Gastrocnemius medialis (tissue), 4 donors: ENCODE results near the gene EFHD2. TPM values are rescaled to one million over a fixed set of nuclear protein-coding genes. Genes with fewer than 3 reads are reported as not detected.
A peak's percentile ranks its signal among the peaks of the same experiment; 100 is the strongest.

ENCODE experiments used
- ATAC-seq, 2 donors: fragments of 150-250 bp; one replicate each; pipeline ENCODE4 v1.9.1; 2016
- DNase-seq, 2 donors: peaks; one replicate each; pipeline ENCODE4 v3.0.0-alpha.2; 2019
- H3K27ac ChIP-seq, 4 donors: fragments of 200-600 bp; sonication (generic); 1 replicate in 1 of 4; 2 replicates in 3 of 4; pipeline ENCODE4 v1.5.1; 2016 to 2018; ENCODE audit warnings: mild to moderate bottlenecking in 2 of 4, moderate library complexity in 1 of 4
- H3K27me3 ChIP-seq, 3 donors: fragments of 200-600 bp; sonication (generic) in 2 of 3; 1 replicate in 1 of 3; 2 replicates in 2 of 3; pipeline versions ENCODE4 v1.5.1 to v1.6.0; 2016 to 2019; ENCODE audit warnings: mild to moderate bottlenecking in 1 of 3, moderate library complexity in 1 of 3
- H3K36me3 ChIP-seq, 2 donors: fragments of 200-600 bp; sonication (generic) in 1 of 2; one replicate each; pipeline ENCODE4 v1.5.1; 2017 to 2018
- H3K4me1 ChIP-seq, 2 donors: fragments of 200-600 bp; sonication (generic) in 1 of 2; one replicate each; pipeline ENCODE4 v1.5.1; 2016 to 2017; ENCODE audit warnings: mild to moderate bottlenecking in 2 of 2
- H3K4me3 ChIP-seq, 4 donors: fragments of 200-600 bp; sonication (generic) in 3 of 4; 1 replicate in 1 of 4; 2 replicates in 3 of 4; pipeline ENCODE4 v1.5.1; 2016 to 2019; ENCODE audit warnings: mild to moderate bottlenecking in 2 of 4
- H3K9me3 ChIP-seq, 3 donors: fragments of 200-600 bp; sonication (generic) in 2 of 3; 1 replicate in 1 of 3; 2 replicates in 2 of 3; pipeline ENCODE4 v1.5.1; 2016 to 2019
- POLR2A ChIP-seq, 2 donors: fragments of 450-650 bp; IDR thresholded peaks; one replicate each; pipeline ENCODE4 v1.6.1; 2017; ENCODE audit warnings: antibody characterized with exemption in 2 of 2, mild to moderate bottlenecking in 2 of 2, moderate library complexity in 2 of 2
- in situ Hi-C, 4 donors: fragments of 200-750 bp; cut with MboI; loops; one replicate each; pipeline versions ENCODE4 v1.15.0 to v1.8.0; 2017; ENCODE audit warnings: low sequenced_read_pairs in 4 of 4
- intact Hi-C: fragments of 100-400 bp; cut with DNase I; formaldehyde crosslinking; loops from one replicate; pipeline ENCODE4 v1.15.1; 2023; ENCODE audit warnings: low total_unique reads
- total RNA-seq, 4 donors: library from RNA; depleted of rRNA; stranded (reverse); fragments of >200 nt; gene quantifications; one replicate each; pipeline versions ENCODE4 v1.1.0 to v1.2.3, GENCODE V29; 2016
- TF ChIP-seq, protein P1 (sequence below), 5 experiments: fragments of 450-650 bp in 3 of 5; fragments of 200-600 bp in 2 of 5; sonication (generic) in 2 of 5; IDR thresholded peaks in 4 of 5; conservative IDR thresholded peaks in 1 of 5; 1 replicate in 4 of 5; 2 replicates in 1 of 5; pipeline ENCODE4 v1.5.1; 2016 to 2019; ENCODE audit warnings: antibody characterized with exemption in 5 of 5, mild to moderate bottlenecking in 3 of 5, moderate library complexity in 3 of 5

EFHD2 gene
- total RNA-seq, 4 donors from 2014 or later = 2.9 to 8.1 (median 5.3) TPM

DNA sequence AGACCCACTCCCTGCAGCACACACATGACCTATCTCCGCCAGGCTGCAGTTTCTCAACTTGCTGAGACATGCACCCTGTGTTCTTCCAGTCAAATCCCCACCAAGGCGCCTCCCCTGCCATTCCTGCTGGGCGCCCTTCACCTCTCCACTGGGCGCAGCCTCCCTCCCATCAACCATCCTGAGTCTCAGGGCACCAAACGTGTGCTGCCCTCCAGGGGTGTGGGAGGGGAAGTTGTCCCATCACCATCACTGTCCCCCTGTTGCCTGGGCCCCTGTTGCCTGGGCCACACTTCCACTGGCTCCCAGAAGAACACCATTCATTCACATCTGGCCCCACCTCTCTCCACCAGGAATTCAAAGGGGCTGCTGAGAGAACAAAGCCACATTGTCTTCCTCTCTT, 44.9 kb upstream of the EFHD2 start:
- in situ Hi-C loops = no loop called here
- H3K27ac ChIP-seq = no peak overlapping the region
- H3K4me1 ChIP-seq = no peaks in the 10 kb centered on the region
- no peak for DNase-seq
- TF ChIP-seq POLR2A (IDR thresholded peaks at IDR 0.05) = no peak
- TF ChIP-seq, protein P1, sequence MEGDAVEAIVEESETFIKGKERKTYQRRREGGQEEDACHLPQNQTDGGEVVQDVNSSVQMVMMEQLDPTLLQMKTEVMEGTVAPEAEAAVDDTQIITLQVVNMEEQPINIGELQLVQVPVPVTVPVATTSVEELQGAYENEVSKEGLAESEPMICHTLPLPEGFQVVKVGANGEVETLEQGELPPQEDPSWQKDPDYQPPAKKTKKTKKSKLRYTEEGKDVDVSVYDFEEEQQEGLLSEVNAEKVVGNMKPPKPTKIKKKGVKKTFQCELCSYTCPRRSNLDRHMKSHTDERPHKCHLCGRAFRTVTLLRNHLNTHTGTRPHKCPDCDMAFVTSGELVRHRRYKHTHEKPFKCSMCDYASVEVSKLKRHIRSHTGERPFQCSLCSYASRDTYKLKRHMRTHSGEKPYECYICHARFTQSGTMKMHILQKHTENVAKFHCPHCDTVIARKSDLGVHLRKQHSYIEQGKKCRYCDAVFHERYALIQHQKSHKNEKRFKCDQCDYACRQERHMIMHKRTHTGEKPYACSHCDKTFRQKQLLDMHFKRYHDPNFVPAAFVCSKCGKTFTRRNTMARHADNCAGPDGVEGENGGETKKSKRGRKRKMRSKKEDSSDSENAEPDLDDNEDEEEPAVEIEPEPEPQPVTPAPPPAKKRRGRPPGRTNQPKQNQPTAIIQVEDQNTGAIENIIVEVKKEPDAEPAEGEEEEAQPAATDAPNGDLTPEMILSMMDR (IDR thresholded peaks at IDR 0.05 in 4 of 5, conservative IDR thresholded peaks at IDR 0.05 in 1 of 5) = no peak
- no peak overlapping the region for H3K4me3 ChIP-seq
- intact Hi-C loops = no loop called here
- peaks cover 0 to 3% (median 0%) of the 10 kb centered on the region in 3 donors for H3K27me3 ChIP-seq
- H3K9me3 ChIP-seq = no peaks in the 10 kb centered on the region
- H3K36me3 ChIP-seq = no peaks in the 10 kb centered on the region
- no peak for ATAC-seq

GRCh38 chr1:15368888-15369287, 40.8 kb upstream of the EFHD2 start:
- H3K9me3 ChIP-seq = no peaks in the 10 kb centered on the region
- no peak overlapping the region for H3K4me3 ChIP-seq
- H3K27me3 ChIP-seq = peaks cover 0 to 3% (median 0%) of the 10 kb centered on the region in 3 donors
- in situ Hi-C loops = no loop called here
- no peak overlapping the region for H3K27ac ChIP-seq
- ATAC-seq (no peak), DNase-seq (no peak)
- no peak for TF ChIP-seq POLR2A (IDR thresholded peaks at IDR 0.05)
- TF ChIP-seq, protein P1 (IDR thresholded peaks at IDR 0.05 in 4 of 5, conservative IDR thresholded peaks at IDR 0.05 in 1 of 5) = no peak
- H3K4me1 ChIP-seq = peaks cover 0 to 3% of the 10 kb centered on the region in 2 donors
- no peaks in the 10 kb centered on the region for H3K36me3 ChIP-seq
- intact Hi-C loops = no loop called here

DNA sequence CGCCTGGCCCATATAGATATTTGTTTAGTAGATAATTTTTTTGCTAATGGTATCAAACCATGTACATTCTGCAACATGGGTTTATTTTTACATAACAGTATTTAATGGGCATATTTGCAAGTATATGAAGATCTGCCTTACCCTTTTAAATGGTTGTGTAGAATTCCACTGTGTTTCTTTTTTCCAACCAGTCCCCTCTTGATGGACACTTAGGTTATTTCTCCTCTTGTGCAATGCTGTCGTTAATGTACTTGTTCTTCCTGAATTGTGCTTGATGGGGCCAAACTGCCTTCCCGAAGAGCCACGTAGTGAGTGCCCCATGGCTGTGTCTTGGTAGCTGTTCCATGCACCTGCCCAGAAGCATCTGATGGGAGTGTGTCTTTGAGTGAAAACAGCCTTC, 39.4 kb upstream of the EFHD2 start:
- ATAC-seq = no peak
- TF ChIP-seq, protein P1 (IDR thresholded peaks at IDR 0.05 in 4 of 5, conservative IDR thresholded peaks at IDR 0.05 in 1 of 5) = no peak
- no peak for TF ChIP-seq POLR2A (IDR thresholded peaks at IDR 0.05)
- H3K27me3 ChIP-seq = peaks cover 0 to 3% (median 0%) of the 10 kb centered on the region in 3 donors
- no peak overlapping the region for H3K27ac ChIP-seq
- DNase-seq = no peak
- intact Hi-C loops (no loop called here), in situ Hi-C loops (no loop called here)
- peaks cover 0 to 3% of the 10 kb centered on the region in 2 donors for H3K4me1 ChIP-seq
- H3K36me3 ChIP-seq = no peaks in the 10 kb centered on the region
- no peak overlapping the region for H3K4me3 ChIP-seq
- H3K9me3 ChIP-seq = no peaks in the 10 kb centered on the region

GRCh38 chr1:15370781-15371520, 38.7 kb upstream of the EFHD2 start:
- TF ChIP-seq POLR2A (IDR thresholded peaks at IDR 0.05) = no peak
- TF ChIP-seq, protein P1 (IDR thresholded peaks at IDR 0.05 in 4 of 5, conservative IDR thresholded peaks at IDR 0.05 in 1 of 5) = no peak
- intact Hi-C loops (no loop called here), in situ Hi-C loops (no loop called here)
- H3K36me3 ChIP-seq = no peaks in the 10 kb centered on the region
- no peaks in the 10 kb centered on the region for H3K9me3 ChIP-seq
- no peak overlapping the region for H3K4me3 ChIP-seq
- DNase-seq = no peak
- H3K27me3 ChIP-seq = peaks cover 0 to 3% (median 0%) of the 10 kb centered on the region in 3 donors
- peak overlapping the region in 2 of 4 donors; percentile 12 to 43 for H3K27ac ChIP-seq
- peaks cover 0 to 3% of the 10 kb centered on the region in 2 donors for H3K4me1 ChIP-seq
- no peak for ATAC-seq
